ENCODE measurements around the gene POLR2A.

The POLR2A gene

DNA sequence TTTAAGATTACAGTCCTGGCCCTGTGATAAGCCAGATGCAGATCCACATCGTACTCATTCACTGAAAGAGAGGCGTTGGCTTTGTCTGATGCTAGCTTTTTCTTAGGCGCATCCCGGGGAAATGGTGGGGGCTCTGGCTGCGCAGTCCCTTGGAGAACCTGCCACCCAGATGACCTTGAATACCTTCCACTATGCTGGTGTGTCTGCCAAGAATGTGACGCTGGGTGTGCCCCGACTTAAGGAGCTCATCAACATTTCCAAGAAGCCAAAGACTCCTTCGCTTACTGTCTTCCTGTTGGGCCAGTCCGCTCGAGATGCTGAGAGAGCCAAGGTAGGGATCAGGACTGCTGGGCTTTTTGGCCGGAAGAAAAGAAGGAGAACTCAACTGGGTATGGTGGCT is 24.0 kb downstream of the POLR2A start:
- DNase-seq (ENCODE audit: low read depth), result no peak

DNA sequence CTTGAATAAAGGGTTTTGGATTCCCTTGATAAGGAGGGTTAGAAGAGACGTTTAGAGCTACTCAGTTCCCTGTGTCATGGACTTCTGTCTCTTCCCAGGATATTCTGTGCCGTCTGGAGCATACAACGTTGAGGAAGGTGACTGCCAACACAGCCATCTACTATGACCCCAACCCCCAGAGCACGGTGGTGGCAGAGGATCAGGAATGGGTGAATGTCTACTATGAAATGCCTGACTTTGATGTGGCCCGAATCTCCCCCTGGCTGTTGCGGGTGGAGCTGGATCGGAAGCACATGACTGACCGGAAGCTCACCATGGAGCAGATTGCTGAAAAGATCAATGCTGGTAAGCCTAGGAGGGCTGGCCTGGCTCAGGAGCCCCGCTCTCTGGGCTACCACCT is 24.7 kb downstream of the POLR2A start:
- DNase-seq (ENCODE audit: low read depth), result no peak

DNA sequence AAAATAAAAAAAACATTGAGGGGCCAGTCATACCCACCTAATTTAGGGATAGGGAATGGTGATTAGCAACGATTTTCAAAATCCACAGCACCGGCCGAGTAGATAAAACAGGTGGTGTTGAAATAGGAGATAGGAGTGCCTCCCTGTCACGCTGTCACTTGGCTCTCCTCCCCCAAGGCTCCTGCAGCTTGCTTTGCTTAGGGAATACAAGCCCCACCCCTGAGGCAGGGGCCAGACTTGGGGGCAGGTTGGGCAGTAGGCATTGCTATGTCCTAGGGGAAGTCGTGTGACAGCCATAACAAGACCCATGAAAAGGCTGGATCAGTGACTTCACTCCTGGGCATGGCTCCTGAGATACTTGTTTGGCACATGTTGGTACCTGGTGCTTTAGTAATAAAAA is 25.8 kb downstream of the POLR2A start:
- no peak for DNase-seq (ENCODE audit: low read depth)

DNA sequence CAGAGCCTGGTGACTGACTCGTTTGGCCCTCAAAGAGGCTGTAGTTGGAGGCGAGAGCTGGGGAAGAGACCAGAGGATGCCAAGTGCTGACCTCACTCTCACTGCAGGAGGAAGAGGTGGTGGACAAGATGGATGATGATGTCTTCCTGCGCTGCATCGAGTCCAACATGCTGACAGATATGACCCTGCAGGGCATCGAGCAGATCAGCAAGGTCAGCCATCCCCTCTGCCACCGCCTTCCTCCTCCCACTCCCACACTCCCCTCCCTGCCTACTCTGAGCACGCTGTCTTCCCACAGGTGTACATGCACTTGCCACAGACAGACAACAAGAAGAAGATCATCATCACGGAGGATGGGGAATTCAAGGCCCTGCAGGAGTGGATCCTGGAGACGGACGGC is 26.9 kb downstream of the POLR2A start:
- DNase-seq (ENCODE audit: low read depth), result no peak

DNA sequence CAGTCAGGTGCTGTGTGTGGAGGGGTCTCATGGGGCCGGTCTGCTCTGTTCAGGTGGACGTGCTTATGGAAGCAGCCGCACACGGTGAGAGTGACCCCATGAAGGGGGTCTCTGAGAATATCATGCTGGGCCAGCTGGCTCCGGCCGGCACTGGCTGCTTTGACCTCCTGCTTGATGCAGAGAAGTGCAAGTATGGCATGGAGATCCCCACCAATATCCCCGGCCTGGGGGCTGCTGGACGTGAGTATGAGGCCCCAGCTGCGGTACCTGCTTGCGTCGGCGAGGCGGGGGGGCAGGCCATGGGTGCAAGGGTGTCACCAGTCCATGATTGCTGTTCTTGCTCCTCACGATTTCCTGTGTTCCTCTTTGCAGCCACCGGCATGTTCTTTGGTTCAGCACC is 27.9 kb downstream of the POLR2A start:
- DNase-seq (ENCODE audit: low read depth), result no peak

DNA sequence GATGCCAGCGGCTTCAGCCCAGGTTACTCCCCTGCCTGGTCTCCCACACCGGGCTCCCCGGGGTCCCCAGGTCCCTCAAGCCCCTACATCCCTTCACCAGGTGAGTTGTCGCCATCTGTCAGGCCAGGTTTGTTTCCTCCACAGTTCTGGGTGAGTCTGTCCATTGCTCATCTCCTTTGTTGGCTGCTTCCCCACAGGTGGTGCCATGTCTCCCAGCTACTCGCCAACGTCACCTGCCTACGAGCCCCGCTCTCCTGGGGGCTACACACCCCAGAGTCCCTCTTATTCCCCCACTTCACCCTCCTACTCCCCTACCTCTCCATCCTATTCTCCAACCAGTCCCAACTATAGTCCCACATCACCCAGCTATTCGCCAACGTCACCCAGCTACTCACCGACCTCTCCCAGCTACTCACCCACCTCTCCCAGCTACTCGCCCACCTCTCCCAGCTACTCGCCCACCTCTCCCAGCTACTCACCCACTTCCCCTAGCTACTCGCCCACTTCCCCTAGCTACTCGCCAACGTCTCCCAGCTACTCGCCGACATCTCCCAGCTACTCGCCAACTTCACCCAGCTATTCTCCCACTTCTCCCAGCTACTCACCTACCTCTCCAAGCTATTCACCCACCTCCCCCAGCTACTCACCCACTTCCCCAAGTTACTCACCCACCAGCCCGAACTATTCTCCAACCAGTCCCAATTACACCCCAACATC is 28.8 kb downstream of the POLR2A start:
- DNase-seq (ENCODE audit: low read depth), result no peak

DNA sequence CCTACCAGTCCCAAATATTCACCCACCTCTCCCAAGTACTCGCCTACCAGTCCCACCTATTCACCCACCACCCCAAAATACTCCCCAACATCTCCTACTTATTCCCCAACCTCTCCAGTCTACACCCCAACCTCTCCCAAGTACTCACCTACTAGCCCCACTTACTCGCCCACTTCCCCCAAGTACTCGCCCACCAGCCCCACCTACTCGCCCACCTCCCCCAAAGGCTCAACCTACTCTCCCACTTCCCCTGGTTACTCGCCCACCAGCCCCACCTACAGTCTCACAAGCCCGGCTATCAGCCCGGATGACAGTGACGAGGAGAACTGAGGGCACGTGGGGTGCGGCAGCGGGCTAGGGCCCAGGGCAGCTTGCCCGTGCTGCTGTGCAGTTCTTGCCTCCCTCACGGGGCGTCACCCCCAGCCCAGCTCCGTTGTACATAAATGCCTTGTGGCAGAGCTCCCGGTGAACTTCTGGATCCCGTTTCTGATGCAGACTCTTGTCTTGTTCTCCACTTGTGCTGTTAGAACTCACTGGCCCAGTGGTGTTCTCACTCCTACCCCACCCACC is 29.8 kb downstream of the POLR2A start:
- no peak for DNase-seq (ENCODE audit: low read depth)

DNA sequence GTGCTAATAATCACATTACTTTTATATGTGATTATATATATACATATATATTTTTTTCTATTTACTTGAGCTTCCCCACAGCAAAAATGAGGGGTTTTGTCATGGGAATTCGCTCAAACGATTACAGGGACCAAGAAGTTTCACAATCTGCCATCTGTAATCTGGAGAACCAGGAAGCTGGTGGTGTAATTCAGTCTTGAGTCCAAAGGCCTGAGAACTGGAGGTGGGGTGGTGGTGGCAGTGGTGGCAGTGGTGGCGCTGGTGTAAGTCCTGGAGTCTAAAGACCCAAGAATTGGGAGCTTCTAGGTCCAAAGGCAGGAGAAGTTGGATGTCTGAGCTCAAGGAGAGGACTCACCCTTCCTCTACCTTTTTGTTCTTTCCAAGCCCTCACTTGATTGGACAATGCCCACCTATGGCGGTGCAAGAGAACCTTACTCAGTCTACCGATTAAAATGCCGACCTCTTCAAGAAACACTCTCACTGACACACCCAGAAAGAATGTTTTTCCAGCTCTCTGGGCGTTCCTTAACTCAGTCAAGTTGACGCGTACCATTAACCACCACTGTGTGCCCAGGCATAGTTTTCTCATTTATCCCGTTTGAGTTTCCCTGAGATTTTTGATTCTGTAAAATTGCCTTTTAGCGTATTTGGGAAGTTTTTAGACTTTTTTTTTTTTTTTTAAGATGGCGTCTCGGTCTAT is 31.9 kb downstream of the POLR2A start:
- no peak for DNase-seq (ENCODE audit: low read depth)

DNA sequence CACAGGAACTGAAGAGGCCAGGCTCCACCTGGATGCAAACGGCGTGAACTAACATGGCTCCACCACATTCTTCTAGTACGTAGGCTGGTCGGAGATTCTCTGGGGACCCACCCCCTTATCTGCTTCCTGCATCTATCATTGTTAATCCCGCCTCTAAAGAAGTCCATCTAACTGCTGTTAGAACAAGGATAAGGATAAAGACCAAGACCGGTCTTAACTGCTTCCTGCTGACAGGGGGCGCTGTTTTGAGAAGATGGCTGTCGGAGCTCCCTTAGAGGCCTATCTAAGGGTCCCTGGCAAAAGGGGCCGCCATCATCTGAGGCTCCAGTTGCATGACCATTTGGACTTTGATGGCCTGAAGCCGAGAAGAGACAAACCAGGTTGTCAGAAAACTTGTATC is 38.9 kb downstream of the POLR2A start:
- no peak for DNase-seq (ENCODE audit: low read depth)

DNA sequence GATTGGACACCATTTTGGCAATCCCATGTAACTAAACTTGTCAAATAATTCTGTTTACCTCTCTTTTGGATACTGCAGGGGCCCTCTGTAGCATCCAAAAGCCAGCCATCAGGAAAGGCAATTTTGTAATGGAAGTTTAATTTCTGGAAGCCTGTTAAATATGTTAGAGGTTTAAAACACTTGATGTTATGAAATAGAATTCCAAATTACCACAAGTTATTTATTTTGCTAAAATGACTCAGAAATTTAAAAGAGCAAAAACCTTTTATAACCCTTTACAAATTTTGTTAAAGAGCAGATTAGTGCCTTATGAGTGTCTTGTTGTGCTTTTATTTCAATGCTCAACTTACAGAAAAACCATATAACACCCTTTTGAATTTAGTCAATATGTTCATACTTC is 44.7 kb downstream of the POLR2A start:
- no peak for DNase-seq (ENCODE audit: low read depth)

DNA sequence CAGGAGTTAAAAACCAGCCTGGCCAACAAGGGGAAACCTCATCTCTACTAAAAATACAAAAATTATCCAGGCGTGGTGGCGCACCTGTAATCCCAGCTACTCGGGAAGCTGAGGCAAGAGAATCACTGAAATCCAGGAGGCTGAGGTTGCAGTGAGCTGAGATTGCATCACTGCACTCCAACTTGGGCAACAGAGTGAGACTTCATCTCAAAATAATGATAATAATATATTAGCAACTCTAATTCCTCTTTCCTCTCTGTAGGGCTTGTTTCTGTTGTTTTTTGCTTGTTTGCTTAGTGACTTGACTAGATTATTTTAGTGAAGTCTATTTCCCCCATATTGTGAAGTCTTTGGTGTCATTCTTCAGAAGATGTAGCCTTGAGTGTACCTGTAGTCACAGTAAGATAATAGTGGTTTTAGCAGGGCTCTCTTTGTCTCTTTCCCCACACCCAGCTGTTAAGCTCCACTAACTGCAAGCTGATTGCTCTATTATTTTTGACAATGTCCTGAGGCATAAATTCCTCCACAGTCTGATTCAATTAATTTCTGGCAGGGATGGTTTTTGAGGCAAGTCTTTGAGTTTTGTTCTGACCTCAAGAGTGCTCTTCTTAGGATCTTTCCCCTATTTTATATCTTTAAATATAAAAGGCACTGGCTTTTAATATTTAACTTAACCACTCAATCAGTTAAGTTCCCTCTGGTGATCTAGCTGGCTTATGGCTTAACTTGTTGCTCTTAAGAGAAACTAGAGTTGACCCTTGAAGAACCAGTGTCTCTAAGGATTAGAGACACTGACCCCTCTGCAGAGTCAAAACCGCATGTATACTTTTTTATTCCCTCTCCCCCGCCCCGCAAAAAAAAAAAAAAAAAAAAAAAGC is 46.1 kb downstream of the POLR2A start:
- no peak for DNase-seq (ENCODE audit: low read depth)

DNA sequence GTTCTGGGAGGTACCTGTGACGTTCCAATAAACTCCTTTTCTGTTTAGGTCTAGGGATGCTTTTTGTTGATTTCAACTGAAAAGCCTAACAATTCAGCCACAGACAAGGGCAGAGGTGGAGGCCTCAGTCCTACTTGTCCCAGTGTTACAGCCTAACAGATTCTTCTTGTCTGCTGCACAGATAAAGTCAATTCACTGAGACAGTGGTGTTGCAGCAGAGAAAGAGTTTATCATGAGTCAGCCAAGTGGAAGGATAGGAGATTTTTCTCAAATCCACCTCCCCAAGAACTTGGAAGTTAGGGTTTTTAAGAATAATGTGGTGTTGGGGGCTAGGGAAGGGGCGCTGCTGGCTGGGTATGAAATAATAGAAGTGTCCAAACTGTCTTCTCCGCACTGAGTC is 53.9 kb downstream of the POLR2A start:
- DNase-seq (ENCODE audit: low read depth), result no peak

DNA sequence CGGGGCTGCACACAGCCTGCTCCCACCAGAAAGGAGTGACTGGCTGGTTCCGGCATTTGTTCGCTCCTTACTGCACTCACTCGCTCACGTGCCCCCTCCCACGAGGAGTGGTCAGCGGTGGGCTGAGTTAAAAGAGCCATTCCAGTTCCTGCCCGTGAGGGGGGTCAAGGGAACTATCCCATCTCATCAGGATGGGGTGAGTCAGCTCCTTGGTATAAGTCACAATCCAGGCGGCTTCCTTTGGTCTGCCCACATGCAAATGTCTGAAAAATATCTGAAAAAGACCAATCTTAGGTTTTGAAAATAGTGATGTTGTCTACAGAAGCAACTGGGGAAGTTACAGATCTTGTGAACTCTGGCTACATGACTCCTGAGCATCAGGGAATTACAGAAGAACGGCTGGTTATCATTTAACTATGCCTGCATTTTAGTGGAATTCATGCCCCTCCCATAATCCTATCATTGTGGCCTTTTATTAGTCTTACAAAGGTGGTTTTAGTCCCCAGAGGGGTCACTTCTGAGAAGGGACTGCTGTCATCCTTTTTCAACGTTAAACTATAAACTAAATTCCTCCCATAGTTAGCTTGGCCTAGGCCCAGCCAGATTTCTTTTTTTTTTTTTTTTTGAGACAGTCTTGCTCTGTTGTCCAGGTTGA is 54.9 kb downstream of the POLR2A start:
- DNase-seq (ENCODE audit: low read depth), result no peak

DNA sequence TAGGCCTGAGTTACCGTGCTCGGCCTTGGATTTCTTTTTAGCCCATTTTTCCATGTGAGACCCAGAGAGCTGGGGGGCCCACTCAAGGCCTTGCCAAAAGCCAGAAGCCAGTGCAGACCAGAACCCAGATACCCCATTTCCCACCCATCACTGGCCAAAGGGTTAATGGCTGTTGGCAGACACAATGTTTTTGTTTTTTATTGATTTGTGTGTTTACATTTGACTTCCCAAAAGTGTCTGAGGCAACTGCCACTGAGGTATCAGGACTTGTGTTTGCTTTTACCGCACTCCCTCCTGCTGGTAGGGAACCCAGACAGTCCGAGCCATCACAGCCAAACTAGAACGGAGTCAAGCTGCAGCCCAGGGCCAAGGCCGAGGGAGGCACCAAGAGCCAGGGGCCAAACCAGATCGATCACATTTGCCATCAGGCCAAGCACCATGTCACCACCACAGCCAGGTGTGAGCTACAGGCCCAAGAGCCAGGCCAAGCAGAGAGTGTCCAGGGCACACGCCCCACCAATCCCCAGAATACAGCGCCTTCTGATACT is 57.0 kb downstream of the POLR2A start:
- DNase-seq (ENCODE audit: low read depth), result no peak

DNA sequence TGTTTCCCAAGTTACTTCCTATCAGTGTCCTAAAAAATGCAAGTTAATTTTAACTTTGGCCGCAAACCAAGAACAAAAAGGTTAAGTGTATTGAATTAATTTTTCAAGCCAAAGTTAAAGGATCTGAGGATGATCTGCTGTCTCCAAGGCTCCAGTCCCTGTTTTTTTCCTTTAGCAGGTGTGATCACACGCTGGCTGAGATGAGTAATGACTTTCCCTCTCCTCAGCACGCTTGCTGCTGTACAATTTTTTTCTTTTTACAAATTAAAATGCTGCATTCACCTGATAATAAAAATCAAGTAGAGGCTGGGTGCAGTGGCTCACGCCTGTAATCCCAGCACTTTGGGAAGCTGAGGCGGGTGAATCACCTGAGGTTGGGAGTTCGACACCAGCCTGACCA is 60.7 kb downstream of the POLR2A start:
- no peak for DNase-seq (ENCODE audit: low read depth)

DNA sequence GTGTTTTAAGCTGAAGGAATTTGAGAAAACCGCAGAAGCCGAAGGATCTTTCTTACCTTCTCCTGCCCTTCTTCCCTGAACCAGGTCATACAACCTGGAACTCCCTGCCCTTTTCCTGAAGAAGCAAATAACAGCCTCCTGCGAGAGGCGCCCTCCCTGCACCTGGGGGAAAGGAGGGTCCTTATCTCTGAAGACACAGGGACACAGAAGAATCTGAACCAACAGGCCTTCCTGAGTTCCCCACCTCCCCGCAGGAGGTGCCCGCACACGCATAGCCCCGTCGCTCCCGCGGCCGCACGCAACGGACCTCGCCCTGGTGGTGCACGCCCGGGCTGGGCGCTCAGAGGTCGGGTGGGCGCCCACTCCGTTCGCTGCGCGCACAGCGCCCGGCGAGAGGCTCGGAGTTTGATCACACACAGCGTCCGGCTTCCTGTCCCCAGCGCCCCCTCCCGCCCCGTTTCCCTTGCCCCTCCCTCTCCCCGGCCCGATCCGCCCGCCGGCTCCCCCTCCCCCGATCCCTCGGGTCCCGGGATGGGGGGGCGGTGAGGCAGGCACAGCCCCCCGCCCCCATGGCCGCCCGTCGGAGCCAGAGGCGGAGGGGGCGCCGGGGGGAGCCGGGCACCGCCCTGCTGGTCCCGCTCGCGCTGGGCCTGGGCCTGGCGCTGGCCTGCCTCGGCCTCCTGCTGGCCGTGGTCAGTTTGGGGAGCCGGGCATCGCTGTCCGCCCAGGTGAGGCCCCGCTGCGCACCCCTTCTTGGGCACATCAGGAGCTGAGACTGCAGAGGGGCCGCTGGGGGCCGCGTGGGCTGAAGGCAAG is 64.6 kb downstream of the POLR2A start, which contains the start of gene TNFSF12:
Gene TNFSF12 (plus strand): TSS at position 474 of the 816 bp plus-strand sequence. CDS start 96 bp downstream, at position 570.
- DNase-seq (ENCODE audit: low read depth), result no peak

Data from HS-5 (cell line).